ENCODE results near the gene ZCCHC7. TPM values are rescaled to one million over a fixed set of nuclear protein-coding genes. Genes with fewer than 3 reads are reported as not detected.

The ZCCHC7 gene
- total RNA-seq, 1 experiment from 2014 or later = 27.9 TPM

GRCh38 chr9:37100327-37100726, 20.0 kb upstream of the ZCCHC7 start:
- Histone ChIP-seq H3K4me3 (ENCODE audit: low read depth, low read length, poor library complexity, severe bottlenecking) (no peak overlapping the region), H3K36me3 (ENCODE audit: insufficient read depth, low read length, poor library complexity, severe bottlenecking) (no peaks in the 10 kb centered on the region), H3K9me3 (ENCODE audit: low read depth, low read length, poor library complexity, severe bottlenecking) (no peaks in the 10 kb centered on the region), H3K27ac (ENCODE audit: low read depth, low read length, poor library complexity, severe bottlenecking) (no peak overlapping the region), H3K27me3 (replicated peaks; ENCODE audit: insufficient read depth, low read depth, low read length, poor library complexity) (no peaks in the 10 kb centered on the region), H3K4me1 (ENCODE audit: insufficient read depth, low read length, poor library complexity, severe bottlenecking) (peaks cover 10% of the 10 kb centered on the region)
- TF ChIP-seq EZH2 (IDR thresholded peaks at IDR 0.05; ENCODE audit: borderline replicate concordance, low read depth, low read length, poor library complexity, severe bottlenecking) = no peak
- no peak for TF ChIP-seq CTCF (conservative IDR thresholded peaks at IDR 0.05; ENCODE audit: low read depth, low read length)
- BruUV-seq (replicated peaks) = no TSS peak
- CTCF ChIA-PET = no interaction called here
- intact Hi-C loops (cut with micrococcal nuclease; ENCODE audit: unreplicated experiment) = no loop called here
- DNase-seq (ENCODE audit: low spot score) = no peak
- POLR2A ChIA-PET (ENCODE audit: low non-redundant PET) = no interaction called here

- H3K27ac ChIP-seq (ENCODE audit: low read depth, low read length, poor library complexity, severe bottlenecking) = no peak overlapping the region
- ChIA-PET CTCF (no interaction called here), POLR2A (ENCODE audit: low non-redundant PET) (no interaction called here)
- no peaks in the 10 kb centered on the region for H3K9me3 ChIP-seq (ENCODE audit: low read depth, low read length, poor library complexity, severe bottlenecking)
- no peak for DNase-seq (ENCODE audit: low spot score)
- no peaks in the 10 kb centered on the region for H3K27me3 ChIP-seq (replicated peaks; ENCODE audit: insufficient read depth, low read depth, low read length, poor library complexity)
- intact Hi-C loops (cut with micrococcal nuclease; ENCODE audit: unreplicated experiment) = no loop called here
- TF ChIP-seq EZH2 (IDR thresholded peaks at IDR 0.05; ENCODE audit: borderline replicate concordance, low read depth, low read length, poor library complexity, severe bottlenecking) (no peak), CTCF (conservative IDR thresholded peaks at IDR 0.05; ENCODE audit: low read depth, low read length) (no peak)
- H3K4me1 ChIP-seq (ENCODE audit: insufficient read depth, low read length, poor library complexity, severe bottlenecking) = peaks cover 13% of the 10 kb centered on the region
- no TSS peak for BruUV-seq (replicated peaks)
- no peaks in the 10 kb centered on the region for H3K36me3 ChIP-seq (ENCODE audit: insufficient read depth, low read length, poor library complexity, severe bottlenecking)
- no peak overlapping the region for H3K4me3 ChIP-seq (ENCODE audit: low read depth, low read length, poor library complexity, severe bottlenecking)
Observed at GRCh38 chr9:37100741-37101140, 19.6 kb upstream of the ZCCHC7 start.

GRCh38 chr9:37102486-37102885, 17.9 kb upstream of the ZCCHC7 start:
- intact Hi-C loops (cut with micrococcal nuclease; ENCODE audit: unreplicated experiment) = no loop called here

More at GRCh38 chr9:37102486-37102885, 17.9 kb upstream of the ZCCHC7 start:
- H3K4me1 ChIP-seq (ENCODE audit: insufficient read depth, low read length, poor library complexity, severe bottlenecking) = peaks cover 13% of the 10 kb centered on the region
- no peaks in the 10 kb centered on the region for H3K9me3 ChIP-seq (ENCODE audit: low read depth, low read length, poor library complexity, severe bottlenecking)
- H3K27me3 ChIP-seq (replicated peaks; ENCODE audit: insufficient read depth, low read depth, low read length, poor library complexity) = no peaks in the 10 kb centered on the region
- H3K27ac ChIP-seq (ENCODE audit: low read depth, low read length, poor library complexity, severe bottlenecking) = no peak overlapping the region
- no peak overlapping the region for H3K4me3 ChIP-seq (ENCODE audit: low read depth, low read length, poor library complexity, severe bottlenecking)
- H3K36me3 ChIP-seq (ENCODE audit: insufficient read depth, low read length, poor library complexity, severe bottlenecking) = no peaks in the 10 kb centered on the region
- ChIA-PET POLR2A (ENCODE audit: low non-redundant PET) (no interaction called here), CTCF (no interaction called here)
- TF ChIP-seq EZH2 (IDR thresholded peaks at IDR 0.05; ENCODE audit: borderline replicate concordance, low read depth, low read length, poor library complexity, severe bottlenecking) (no peak), CTCF (conservative IDR thresholded peaks at IDR 0.05; ENCODE audit: low read depth, low read length) (peak; percentile 13; the same call in 1 of the 2 replicates)
- DNase-seq (ENCODE audit: low spot score) = no peak
- BruUV-seq (replicated peaks) = no TSS peak

All from A673 (cell line).